SK-MEL-5 (cell line): ENCODE measurements around the gene SUPT5H. TPM values are rescaled to one million over a fixed set of nuclear protein-coding genes. Genes with fewer than 3 reads are reported as not detected.

Experiments used
- DNase-seq: peaks from one replicate; pipeline ENCODE4 v3.0.0-alpha.2; 2016; ENCODE audit warnings: low read depth, low spot score
- in situ Hi-C: cut with HindIII; loops from 2 replicates; pipeline ENCODE4 v1.10.0; 2016; ENCODE audit warnings: low sequenced_read_pairs, high pct_unique_total_duplicates, low pct_unique_long_range_greater_than_20kb
- total RNA-seq: library from RNA; depleted of rRNA; stranded (reverse); fragments of >200 nt; shearing (Covaris generic); gene quantifications from 2 replicates; pipeline ENCODE4 v1.2.3, GENCODE V29; 2014

Gene SUPT5H
- total RNA-seq, 1 experiment from 2014 or later: 98.8 TPM

DNA sequence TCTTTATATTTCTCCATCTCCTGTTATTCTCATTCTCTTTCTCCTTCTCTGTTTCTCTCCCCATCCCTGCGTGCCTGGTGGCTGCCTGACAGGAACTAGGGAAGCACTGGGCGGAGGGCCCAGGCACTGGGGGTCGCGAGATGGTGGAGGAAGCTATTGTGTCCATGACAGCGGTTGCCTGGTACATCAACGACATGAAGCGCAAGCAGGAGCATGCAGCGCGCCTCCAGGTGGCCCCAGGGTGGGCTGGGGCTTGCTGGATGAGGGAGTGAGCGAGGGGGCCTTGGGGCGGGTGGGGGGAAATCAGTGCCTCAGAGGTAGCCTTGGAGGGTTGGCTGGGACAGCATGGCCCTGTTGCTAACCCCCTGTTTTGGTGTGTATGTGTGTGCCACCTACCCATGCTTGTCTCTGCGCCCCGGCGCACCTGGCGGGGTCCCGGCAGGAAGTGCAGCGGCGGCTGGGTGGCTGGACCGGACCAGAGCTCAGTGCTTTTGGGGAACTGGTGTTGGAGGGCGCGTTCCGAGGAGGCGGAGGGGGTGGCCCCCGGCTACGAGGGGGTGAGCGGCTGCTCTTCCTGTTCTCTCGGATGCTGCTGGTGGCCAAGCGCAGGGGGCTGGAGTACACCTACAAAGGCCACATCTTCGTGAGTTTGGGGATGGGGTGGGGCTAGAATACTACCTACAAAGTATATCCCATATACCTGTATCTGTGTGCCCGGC lies 27.8 kb upstream of the SUPT5H start:
- no peak for DNase-seq
- in situ Hi-C loops: no loop called here

DNA sequence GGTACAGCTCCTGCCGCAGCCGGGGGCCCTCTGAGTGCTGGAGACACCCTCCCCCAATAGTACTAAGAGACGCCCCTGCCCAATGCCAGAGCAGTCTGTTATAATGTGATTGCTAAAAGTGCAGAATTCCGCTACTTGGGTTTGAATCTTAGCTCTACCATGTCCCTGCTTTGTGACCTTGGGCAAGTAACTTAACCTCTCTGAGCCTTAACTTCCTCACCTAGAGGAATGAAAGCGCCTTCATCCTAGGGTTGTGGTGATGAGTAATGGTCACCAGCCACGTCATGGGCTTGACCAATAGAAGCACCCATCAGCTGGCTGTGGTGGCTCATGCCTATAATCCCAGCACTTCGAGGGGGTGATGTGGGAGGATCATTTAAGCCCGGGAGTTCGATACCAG lies 26.4 kb upstream of the SUPT5H start:
- no peak for DNase-seq
- in situ Hi-C loops: no loop called here

DNA sequence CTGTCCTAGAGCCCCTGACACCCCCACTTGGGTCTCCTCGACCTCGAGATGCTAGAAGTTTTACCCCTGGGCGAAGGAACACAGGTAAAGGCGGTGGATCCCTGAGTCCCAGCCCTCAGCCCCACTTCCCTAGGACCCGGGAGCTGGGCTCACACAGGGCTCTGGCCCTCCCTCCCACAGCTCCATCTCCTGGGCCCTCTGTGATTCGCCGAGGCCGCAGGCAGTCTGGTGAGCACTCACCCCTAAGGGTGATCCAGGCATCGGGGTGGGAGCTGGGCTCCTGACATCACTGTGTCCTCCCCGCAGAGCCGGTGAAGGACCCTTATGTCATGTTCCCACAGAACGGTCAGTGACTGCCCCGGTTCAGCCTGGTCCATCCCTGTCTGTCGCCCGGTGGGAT lies 24.6 kb upstream of the SUPT5H start:
- no peak for DNase-seq
- in situ Hi-C loops: no loop called here

DNA sequence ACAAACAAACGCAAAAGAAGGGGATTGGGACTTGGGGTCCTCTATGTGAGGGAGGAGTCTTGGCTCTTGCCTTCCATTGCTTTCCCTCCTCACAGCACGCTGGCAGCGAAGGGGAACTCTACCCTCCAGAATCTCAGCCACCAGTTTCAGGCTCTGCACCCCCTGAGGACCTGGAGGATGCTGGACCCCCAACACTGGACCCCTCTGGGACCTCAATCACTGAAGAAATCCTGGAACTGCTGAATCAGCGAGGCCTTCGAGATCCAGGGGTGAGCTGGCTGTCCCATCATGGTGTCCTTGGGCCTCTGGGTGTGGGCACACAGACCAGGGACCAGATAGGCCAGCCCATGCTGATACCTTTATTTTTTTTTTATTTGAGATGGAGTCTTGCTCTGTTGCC lies 23.4 kb upstream of the SUPT5H start:
- in situ Hi-C loops: no loop called here

DNA sequence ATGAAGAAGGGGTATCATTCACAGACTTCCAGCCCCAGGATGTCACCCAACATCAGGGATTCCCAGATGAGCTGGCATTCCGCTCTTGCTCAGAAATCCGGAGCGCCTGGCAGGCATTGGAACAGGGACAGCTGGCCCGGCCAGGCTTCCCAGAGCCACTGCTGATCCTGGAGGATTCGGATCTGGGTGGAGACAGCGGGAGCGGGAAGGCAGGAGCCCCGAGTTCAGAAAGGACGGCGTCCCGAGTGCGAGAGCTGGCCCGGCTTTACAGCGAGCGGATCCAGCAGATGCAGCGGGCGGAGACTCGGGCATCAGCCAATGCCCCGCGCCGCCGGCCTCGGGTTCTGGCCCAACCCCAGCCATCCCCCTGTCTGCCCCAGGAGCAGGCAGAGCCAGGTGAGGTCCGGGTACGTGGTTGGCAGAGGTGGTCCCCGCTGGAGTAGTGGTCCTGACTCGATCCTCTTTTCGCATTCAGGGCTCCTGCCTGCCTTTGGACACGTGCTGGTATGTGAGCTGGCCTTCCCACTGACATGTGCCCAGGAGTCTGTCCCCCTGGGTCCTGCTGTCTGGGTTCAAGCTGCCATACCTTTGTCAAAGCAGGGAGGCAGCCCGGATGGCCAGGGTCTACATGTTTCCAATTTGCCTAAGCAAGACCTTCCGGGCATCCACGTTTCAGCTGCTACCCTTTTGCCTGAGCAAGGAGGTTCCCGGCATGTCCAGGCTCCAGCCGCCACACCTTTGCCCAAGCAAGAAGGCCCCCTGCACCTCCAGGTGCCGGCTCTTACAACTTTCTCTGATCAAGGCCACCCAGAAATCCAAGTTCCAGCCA lies 21.9 kb upstream of the SUPT5H start:
- DNase-seq: no peak
- in situ Hi-C loops: no loop called here

More for the DNA sequence above, 23.4 kb upstream of the SUPT5H start:
- DNase-seq: no peak

DNA sequence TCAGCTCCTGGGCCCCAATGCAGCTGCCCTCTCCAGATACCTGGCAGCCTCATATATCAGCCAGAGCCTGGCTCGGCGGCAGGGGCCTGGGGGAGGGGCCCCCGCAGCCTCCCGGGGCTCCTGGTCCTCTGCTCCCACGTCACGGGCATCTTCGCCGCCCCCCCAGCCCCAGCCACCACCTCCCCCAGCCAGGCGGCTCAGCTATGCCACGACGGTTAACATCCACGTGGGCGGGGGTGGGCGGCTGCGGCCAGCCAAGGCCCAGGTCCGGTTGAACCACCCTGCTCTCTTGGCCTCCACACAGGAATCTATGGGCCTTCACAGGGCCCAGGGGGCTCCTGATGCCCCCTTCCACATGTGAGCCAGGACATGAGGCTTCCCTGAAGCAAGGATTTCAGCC lies 20.4 kb upstream of the SUPT5H start:
- no peak for DNase-seq
- in situ Hi-C loops: no loop called here

DNA sequence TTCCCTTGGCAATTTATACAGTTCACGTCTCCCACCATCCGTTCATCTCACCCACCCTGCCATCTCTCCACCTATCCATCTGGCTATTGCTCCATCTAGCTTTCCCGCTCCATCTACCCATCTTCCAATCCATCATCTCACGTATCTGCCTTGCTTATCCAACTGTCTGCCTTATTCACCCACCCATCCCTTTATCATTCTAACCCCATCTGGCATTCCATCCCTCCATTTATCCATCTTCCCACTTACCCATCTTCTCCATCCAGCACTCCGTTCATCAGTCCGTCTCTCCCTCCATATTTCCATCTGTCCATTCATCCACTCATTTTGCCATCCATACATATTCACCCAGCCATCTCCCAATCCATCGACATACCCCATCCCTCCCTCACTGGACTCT lies 19.6 kb upstream of the SUPT5H start:
- in situ Hi-C loops: no loop called here

DNA sequence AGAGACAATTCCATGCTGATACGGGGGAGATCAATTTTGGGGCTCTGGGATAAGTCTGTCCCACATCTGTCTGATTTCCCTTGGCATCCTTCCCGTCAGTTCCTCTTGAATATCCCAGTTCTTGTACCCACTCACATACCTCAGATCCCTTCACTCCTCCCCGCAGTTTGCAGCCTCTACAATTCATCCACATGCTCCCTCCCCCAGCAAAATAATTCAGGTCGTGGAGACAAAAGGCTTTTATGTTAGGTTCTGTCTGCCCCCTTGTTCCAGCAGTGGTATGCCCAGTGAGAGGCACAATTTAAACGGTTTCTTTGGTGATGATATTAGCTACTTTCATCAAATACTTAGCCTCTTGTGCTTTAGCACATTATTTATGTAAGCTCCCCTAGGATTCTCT lies 19.2 kb upstream of the SUPT5H start:
- in situ Hi-C loops: no loop called here
- DNase-seq: peak; percentile 79

More for the DNA sequence above, 19.6 kb upstream of the SUPT5H start:
- no peak for DNase-seq

DNA sequence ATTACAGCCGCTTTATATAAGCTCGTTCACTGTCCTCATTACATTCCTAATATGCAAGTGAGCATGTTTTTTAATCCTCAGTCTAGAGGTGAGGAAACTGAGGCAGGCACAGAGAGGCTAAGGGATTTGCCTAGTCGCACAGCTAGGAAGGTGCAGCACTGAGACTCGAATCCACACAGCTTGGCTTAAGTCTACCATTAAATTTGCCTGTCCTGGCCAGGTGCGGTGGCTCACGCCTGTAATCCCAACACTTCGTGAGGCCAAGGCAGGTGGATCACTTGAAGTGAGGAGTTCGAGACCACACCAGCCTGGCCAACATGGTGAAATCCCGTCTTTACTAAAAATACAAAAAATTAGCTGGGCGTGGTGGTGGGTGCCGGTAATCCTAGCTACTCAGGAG lies 17.7 kb upstream of the SUPT5H start:
- in situ Hi-C loops: no loop called here
- no peak for DNase-seq

DNA sequence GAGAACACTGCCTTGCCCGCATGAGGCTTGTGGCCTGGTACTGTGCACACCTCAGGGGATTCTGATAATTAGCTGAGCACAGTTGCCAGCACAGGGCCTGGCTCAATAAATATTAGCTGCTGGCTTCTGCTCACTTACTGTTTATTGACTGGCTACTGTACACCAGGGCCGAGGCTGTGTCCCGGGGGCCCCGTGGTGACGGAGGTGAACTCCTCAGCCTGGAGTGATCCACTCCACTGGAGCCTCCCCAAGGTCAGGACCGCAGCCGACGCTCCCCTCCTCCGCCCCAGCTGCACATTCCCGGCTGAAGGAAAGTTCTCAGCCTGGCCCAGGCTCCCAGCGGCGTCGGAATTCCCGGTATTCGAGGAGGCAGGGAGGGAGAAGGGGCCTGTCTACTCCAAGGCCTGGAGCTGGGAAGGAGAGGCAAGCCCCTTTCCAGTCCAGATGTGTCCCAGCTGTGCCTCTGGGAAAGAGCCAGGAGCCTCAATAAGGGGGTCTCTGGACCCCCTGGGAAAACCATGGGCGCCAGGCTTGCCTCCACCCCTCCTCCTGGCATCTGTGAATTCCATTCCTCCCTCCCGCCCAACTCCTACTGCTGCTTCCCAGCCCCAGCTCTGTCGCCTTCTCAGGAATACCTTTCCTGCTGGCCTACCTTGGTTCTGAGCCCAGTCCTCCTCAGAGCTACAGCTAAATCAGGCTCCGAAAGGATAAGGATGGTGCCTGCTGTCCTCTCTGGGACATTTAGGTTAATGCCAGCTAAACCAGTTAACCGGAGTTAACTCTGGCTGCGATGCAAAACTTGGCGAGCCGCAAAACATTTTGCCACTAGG lies 16.9 kb upstream of the SUPT5H start:
- DNase-seq: no peak
- in situ Hi-C loops: no loop called here

DNA sequence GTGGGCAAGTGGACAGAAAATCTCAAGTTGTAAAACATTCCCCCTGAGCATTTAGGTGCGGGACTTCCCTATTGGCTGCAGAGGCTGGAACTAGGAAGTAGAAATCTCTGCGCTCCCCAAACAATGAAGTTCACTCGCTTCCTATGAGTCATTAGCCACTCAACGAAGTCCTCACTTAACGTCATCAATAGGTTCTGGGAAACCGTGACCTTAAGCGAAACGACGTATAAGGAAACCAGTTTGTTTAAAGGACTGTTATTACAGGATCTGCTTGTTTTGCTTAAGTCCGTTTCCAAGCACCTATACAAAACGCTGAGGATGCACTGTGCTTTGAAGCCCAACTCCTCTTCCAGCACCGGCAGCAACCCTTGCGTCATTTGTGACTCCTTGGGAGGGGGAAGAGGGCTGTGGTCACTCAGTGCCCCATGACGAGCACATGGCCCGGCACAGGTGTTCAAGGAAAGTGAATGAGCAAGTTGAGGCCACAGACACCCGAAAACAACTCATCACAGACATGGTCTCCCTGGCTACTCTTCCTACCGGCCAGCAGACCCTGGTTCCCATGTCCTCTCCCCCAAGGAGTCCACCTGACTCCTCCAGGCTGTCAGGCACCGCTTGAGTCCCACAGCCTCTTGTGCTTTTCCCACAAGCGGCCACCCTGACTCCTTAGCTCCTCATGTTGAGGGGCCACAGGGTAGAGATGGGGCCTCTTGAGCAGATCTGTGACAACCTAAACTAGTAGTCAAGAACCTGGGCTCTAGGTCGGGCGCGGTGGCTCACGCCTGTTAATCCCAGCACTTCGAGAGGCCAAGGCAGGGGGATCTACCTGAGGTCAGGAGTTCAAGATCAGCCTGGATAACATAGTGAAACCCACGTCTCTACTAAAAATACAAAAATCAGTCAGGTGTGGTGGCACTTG lies 14.4 kb upstream of the SUPT5H start:
- in situ Hi-C loops: no loop called here
- peak; percentile 99 for DNase-seq

DNA sequence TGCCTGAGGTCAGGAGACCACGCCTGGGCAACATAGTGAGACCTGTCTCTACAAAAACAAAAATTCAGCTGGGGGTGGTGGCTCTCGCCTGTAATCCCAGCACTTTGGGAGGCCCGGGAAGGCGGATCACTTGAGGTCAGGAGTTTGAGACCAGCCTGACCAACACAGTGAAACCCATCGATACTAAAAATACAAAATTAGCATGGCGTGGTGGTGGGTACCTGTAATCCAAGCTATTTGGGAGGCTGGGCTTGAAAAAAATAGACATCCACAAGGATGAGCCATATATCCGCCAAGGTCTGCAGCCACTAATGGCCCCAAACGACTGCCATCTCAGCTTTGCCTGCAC lies 12.7 kb upstream of the SUPT5H start:
- in situ Hi-C loops: no loop called here
- no peak for DNase-seq

DNA sequence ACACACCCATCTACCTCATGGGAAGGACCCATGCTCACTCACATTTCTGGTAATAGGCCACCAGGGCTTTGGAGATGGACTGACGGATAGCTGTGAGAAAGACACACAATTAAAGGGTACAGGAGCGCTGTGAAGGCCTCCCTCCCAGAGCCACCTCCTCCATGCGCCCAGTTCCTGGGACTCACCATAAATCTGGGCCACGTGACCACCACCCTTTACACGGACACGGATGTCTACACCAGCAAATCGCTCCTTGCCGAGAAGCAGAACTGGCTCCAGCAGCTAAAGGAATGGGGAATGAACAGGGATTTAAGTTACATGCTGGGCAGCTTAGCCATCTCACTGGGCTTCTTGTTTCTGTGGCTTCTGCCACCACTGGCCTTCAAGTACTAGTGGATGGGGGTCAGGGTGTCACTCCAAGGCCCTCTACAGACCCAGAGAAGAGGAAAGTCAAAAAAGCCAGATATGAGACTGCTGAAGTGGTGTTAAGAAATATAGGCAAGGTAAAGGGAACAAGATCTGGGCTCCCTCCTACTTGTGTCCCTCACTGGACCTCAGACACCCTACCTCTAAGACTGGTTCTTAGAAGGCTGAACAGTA lies 11.8 kb upstream of the SUPT5H start:
- DNase-seq: peak; percentile 30
- in situ Hi-C loops: no loop called here

DNA sequence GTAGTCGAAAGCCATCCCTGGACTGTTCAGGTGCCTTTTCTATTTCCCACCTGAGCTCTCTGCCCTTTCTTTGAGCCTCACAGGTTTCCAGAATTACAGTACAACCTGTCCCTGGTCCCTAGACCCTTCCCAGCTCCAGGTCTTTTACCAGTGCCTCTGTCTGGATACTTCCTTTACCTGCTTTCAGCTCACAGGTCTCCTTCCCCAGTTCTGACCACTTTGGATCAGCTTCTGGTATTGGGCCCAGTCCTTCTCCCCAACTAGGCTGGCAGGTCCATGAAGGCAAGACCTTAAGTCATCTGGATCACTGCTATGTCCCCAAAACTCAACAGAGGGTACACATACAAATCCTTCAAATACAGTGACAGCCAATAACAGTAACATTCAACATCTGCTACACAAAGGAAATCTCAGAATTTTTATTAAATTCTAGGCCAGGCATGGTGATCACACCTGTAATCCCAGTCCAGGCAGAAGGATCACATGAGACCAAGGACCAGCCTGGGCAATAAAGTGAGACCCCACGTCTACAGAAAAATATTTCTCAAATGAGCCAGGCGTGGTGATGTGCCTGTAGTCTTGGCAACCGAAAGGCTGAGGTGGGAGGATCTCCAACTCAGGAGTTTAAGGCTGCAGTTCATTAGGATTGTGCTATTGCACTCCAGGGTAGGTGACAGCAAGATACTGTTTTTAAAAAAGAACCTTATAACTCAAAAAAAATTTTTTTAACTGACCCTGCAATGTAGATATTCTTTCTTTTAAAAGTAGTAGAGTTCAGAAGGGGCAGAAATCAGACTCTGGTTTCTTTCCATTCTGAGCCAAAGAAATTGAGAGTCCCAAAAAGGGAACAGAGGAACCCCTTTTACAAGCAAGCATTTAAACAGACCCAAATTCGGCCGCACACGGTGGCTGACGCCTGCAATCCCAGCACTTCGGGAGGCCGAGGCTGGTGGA lies 11.0 kb upstream of the SUPT5H start:
- in situ Hi-C loops: no loop called here
- DNase-seq: no peak

DNA sequence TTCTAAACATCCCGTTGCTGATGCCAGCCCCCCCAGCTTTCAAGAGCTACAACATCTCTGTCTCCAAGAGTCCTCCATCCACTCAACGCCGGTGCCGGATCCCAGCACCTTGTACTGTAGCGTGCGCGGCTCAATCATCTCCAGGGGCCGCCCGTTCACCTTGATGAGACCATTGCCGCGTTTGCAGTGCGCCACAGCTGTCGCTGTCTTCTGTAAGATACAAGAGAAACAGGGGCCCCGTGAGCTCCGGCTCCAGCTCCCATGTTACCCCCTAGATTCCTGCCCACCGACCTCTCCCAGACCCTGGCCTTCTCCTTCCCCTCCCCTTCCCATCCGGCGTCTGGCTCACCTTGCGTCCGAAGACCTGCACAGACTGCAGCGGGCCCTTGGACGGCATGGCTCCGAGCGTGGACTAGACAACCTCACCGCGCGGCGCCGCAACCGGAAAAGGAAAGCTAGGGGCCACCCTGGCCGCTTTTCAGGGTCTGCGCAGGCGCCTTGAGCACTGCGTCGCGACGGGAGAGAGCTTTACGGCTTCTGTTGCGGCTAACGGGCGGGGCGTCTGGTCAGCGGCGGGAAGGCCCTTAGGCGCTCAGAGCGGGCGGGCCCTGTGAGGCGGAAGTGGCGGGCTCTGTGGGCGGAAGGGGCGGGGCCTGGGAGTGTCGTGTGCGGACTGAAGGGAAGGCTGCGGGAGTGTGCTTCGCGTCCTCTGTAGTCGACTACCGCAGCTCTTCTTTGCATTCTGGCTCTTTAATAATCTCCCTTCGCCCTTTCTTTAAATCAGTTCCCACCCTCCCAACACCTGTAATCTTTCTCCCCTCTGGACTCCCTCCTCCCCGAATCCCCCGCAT lies 9.7 kb upstream of the SUPT5H start, which contains the start of gene RPS16:
RPS16 (minus strand) TSS at position 451 of the 851 bp plus-strand sequence; CDS start at position 397, 54 bp downstream.
- DNase-seq: peak; percentile 97
- in situ Hi-C loops: no loop called here
